WTC11 (cell line): ENCODE measurements around the gene CTDP1. TPM values are rescaled to one million over a fixed set of nuclear protein-coding genes. Genes with fewer than 3 reads are reported as not detected.

Experiments
- ATAC-seq: fragments of 200-7000 bp; cut with Tn5 transposase; 2 replicates; pipeline ENCODE4 v1.10.0; 2021; ENCODE audit warnings: mild to moderate bottlenecking, moderate library complexity
- CTCF ChIA-PET: fragments of 300-600 bp; sonication (Branson Sonifier 250); formaldehyde crosslinking; loops from one replicate; lab custom pipeline; 2021; ENCODE audit warnings: antibody characterized with exemption; lab: Charles Lee
- POLR2A ChIA-PET: fragments of 350-600 bp; sonication (Branson Sonifier 250); formaldehyde crosslinking; loops from one replicate; lab custom pipeline; 2021; ENCODE audit warnings: antibody characterized with exemption; lab: Charles Lee
- DNase-seq: peaks from one replicate; pipeline ENCODE4 v3.0.0; 2021; ENCODE audit warnings: low spot score
- H3K27ac Mint-ChIP-seq: 2 replicates; pipeline ENCODE4 v1.8.0; 2021; ENCODE audit warnings: mixed read lengths
- H3K27me3 Mint-ChIP-seq: 2 replicates; pipeline ENCODE4 v1.8.0; 2021; ENCODE audit warnings: low read depth, mild to moderate bottlenecking, moderate library complexity, mixed read lengths
- H3K36me3 Mint-ChIP-seq: 2 replicates; pipeline ENCODE4 v1.8.0; 2021; ENCODE audit warnings: mixed read lengths
- H3K4me1 Mint-ChIP-seq: 2 replicates; pipeline ENCODE4 v1.8.0; 2022; ENCODE audit warnings: mixed read lengths
- H3K4me3 Mint-ChIP-seq: 2 replicates; pipeline ENCODE4 v1.8.0; 2021; ENCODE audit warnings: mild to moderate bottlenecking, moderate library complexity, mixed read lengths
- H3K9me3 Mint-ChIP-seq: 2 replicates; pipeline ENCODE4 v1.8.0; 2021; ENCODE audit warnings: mixed read lengths
- ATF6 ChIP-seq: sonication (generic); formaldehyde crosslinking; IDR thresholded peaks from 2 replicates; pipeline ENCODE4 v1.8.1; 2023; ENCODE audit warnings: mild to moderate bottlenecking, missing genetic modification reagents
- CBFB ChIP-seq: sonication (generic); formaldehyde crosslinking; IDR thresholded peaks from 2 replicates; pipeline ENCODE4 v1.8.1; 2022; ENCODE audit warnings: mild to moderate bottlenecking, low read depth, missing genetic modification reagents
- FOXJ3 ChIP-seq: sonication (generic); formaldehyde crosslinking; IDR thresholded peaks from 2 replicates; pipeline ENCODE4 v1.9.0; 2021; ENCODE audit warnings: missing genetic modification reagents, mild to moderate bottlenecking, borderline replicate concordance
- FOXK1 ChIP-seq: sonication (generic); formaldehyde crosslinking; IDR thresholded peaks from 2 replicates; pipeline ENCODE4 v1.8.0; 2022; ENCODE audit warnings: mild to moderate bottlenecking, moderate library complexity, missing genetic modification reagents
- IRF1 ChIP-seq: sonication (generic); formaldehyde crosslinking; IDR thresholded peaks from 2 replicates; pipeline ENCODE4 v1.8.0; 2023; ENCODE audit warnings: missing genetic modification reagents
- JUN ChIP-seq: sonication (generic); formaldehyde crosslinking; IDR thresholded peaks from 2 replicates; pipeline ENCODE4 v1.8.0; 2023; ENCODE audit warnings: mild to moderate bottlenecking, missing genetic modification reagents
- MXD4 ChIP-seq: fragments of 250-450 bp; sonication (Bioruptor Pico); IDR thresholded peaks from 2 replicates; pipeline ENCODE4 v1.8.0; 2021; ENCODE audit warnings: mild to moderate bottlenecking, moderate library complexity, borderline replicate concordance
- OVOL2 ChIP-seq: fragments of 250-450 bp; sonication (Bioruptor Pico); IDR thresholded peaks from 2 replicates; pipeline ENCODE4 v1.9.0; 2021; ENCODE audit warnings: mild to moderate bottlenecking, borderline replicate concordance
- SMAD4 ChIP-seq: sonication (generic); formaldehyde crosslinking; IDR thresholded peaks from 2 replicates; pipeline ENCODE4 v1.8.0; 2022; ENCODE audit warnings: mild to moderate bottlenecking, missing genetic modification reagents
- SP1 ChIP-seq: sonication (generic); formaldehyde crosslinking; conservative IDR thresholded peaks from 2 replicates; pipeline ENCODE4 v1.8.1; 2022; ENCODE audit warnings: missing genetic modification reagents
- TCF7 ChIP-seq: sonication (generic); formaldehyde crosslinking; IDR thresholded peaks from 2 replicates; pipeline ENCODE4 v1.8.0; 2022; ENCODE audit warnings: mild to moderate bottlenecking, low read depth, missing genetic modification reagents, moderate library complexity
- USF2 ChIP-seq: sonication (generic); formaldehyde crosslinking; IDR thresholded peaks from 2 replicates; pipeline ENCODE4 v1.8.1; 2023; ENCODE audit warnings: mild to moderate bottlenecking, missing genetic modification reagents, moderate library complexity
- ZNF219 ChIP-seq: sonication (generic); formaldehyde crosslinking; IDR thresholded peaks from 2 replicates; pipeline ENCODE4 v1.8.0; 2023; ENCODE audit warnings: missing genetic modification reagents, mild to moderate bottlenecking, borderline replicate concordance
- ZNF396 ChIP-seq: fragments of 250-450 bp; sonication (Bioruptor Pico); IDR thresholded peaks from 2 replicates; pipeline ENCODE4 v1.8.0; 2021; ENCODE audit warnings: mild to moderate bottlenecking, moderate library complexity, borderline replicate concordance
- ZNF425 ChIP-seq: fragments of 250-450 bp; sonication (Bioruptor Pico); conservative IDR thresholded peaks from 2 replicates; pipeline ENCODE4 v1.9.0; 2021; ENCODE audit warnings: mild to moderate bottlenecking
- total RNA-seq: library from RNA; stranded (reverse); gene quantifications from 3 replicates; pipeline ENCODE4 v1.2.3, GENCODE V29; 2021
- TF ChIP-seq, protein P1 (sequence below): fragments of 250-450 bp; sonication (Bioruptor Pico); IDR thresholded peaks from 2 replicates; pipeline ENCODE4 v1.9.0; 2021; ENCODE audit warnings: mild to moderate bottlenecking, borderline replicate concordance
- TF ChIP-seq, protein P2 (sequence below): sonication (generic); formaldehyde crosslinking; IDR thresholded peaks from 2 replicates; pipeline ENCODE4 v1.8.0; 2022; ENCODE audit warnings: mild to moderate bottlenecking, missing genetic modification reagents
- TF ChIP-seq, protein P3 (sequence below): sonication (generic); formaldehyde crosslinking; IDR thresholded peaks from 2 replicates; pipeline ENCODE4 v1.8.0; 2022; ENCODE audit warnings: mild to moderate bottlenecking, missing genetic modification reagents
- TF ChIP-seq, protein P4 (sequence below): sonication (generic); formaldehyde crosslinking; IDR thresholded peaks from 2 replicates; pipeline ENCODE4 v1.8.0; 2022; ENCODE audit warnings: mild to moderate bottlenecking, missing genetic modification reagents

Gene CTDP1
- total RNA-seq, 1 experiment from 2014 or later = 39.7 TPM

- TF ChIP-seq MXD4 (CRISPR knock-in tag) (no peak), OVOL2 (no peak), IRF1 (CRISPR knock-in tag) (no peak), SMAD4 (CRISPR knock-in tag) (no peak), FOXJ3 (CRISPR knock-in tag) (no peak), ATF6 (CRISPR knock-in tag) (no peak)
- TF ChIP-seq, protein P1, sequence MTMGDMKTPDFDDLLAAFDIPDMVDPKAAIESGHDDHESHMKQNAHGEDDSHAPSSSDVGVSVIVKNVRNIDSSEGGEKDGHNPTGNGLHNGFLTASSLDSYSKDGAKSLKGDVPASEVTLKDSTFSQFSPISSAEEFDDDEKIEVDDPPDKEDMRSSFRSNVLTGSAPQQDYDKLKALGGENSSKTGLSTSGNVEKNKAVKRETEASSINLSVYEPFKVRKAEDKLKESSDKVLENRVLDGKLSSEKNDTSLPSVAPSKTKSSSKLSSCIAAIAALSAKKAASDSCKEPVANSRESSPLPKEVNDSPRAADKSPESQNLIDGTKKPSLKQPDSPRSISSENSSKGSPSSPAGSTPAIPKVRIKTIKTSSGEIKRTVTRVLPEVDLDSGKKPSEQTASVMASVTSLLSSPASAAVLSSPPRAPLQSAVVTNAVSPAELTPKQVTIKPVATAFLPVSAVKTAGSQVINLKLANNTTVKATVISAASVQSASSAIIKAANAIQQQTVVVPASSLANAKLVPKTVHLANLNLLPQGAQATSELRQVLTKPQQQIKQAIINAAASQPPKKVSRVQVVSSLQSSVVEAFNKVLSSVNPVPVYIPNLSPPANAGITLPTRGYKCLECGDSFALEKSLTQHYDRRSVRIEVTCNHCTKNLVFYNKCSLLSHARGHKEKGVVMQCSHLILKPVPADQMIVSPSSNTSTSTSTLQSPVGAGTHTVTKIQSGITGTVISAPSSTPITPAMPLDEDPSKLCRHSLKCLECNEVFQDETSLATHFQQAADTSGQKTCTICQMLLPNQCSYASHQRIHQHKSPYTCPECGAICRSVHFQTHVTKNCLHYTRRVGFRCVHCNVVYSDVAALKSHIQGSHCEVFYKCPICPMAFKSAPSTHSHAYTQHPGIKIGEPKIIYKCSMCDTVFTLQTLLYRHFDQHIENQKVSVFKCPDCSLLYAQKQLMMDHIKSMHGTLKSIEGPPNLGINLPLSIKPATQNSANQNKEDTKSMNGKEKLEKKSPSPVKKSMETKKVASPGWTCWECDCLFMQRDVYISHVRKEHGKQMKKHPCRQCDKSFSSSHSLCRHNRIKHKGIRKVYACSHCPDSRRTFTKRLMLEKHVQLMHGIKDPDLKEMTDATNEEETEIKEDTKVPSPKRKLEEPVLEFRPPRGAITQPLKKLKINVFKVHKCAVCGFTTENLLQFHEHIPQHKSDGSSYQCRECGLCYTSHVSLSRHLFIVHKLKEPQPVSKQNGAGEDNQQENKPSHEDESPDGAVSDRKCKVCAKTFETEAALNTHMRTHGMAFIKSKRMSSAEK (CRISPR knock-in tag) = no peak
- TF ChIP-seq, protein P2, sequence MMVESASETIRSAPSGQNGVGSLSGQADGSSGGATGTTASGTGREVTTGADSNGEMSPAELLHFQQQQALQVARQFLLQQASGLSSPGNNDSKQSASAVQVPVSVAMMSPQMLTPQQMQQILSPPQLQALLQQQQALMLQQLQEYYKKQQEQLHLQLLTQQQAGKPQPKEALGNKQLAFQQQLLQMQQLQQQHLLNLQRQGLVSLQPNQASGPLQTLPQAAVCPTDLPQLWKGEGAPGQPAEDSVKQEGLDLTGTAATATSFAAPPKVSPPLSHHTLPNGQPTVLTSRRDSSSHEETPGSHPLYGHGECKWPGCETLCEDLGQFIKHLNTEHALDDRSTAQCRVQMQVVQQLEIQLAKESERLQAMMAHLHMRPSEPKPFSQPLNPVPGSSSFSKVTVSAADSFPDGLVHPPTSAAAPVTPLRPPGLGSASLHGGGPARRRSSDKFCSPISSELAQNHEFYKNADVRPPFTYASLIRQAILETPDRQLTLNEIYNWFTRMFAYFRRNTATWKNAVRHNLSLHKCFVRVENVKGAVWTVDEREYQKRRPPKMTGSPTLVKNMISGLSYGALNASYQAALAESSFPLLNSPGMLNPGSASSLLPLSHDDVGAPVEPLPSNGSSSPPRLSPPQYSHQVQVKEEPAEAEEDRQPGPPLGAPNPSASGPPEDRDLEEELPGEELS (CRISPR knock-in tag) = no peak
- H3K27ac Mint-ChIP-seq = no peak overlapping the region
- H3K27me3 Mint-ChIP-seq = no peaks in the 10 kb centered on the region
- peaks cover 43% of the 10 kb centered on the region for H3K36me3 Mint-ChIP-seq
- POLR2A ChIA-PET = no interaction called here
- ATAC-seq (no peak), DNase-seq (no peak)
- H3K4me3 Mint-ChIP-seq = no peak overlapping the region
- CTCF ChIA-PET = no interaction called here
- H3K4me1 Mint-ChIP-seq = no peaks in the 10 kb centered on the region
- H3K9me3 Mint-ChIP-seq = no peaks in the 10 kb centered on the region
Observed at GRCh38 chr18:79738581-79739439, 59.2 kb downstream of the CTDP1 start.

DNA sequence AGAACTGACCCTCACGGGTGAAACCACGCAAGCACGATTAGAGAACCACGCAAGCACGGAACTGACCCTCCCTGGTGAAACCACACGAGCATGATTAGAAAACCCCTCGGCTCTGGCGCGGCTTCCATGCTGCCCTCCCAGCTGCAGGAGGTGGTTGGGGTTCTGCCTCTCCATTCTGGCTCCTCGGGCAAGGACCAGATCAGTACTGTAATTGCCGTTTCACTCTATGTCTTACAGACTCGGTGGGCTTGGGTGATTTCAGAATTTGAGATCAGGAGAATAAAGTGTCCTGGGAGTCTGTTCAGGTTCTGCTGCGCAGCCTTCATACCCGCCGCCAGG lies 59.8 kb downstream of the CTDP1 start:
- peaks cover 40% of the 10 kb centered on the region for H3K36me3 Mint-ChIP-seq

More for the DNA sequence above, 59.8 kb downstream of the CTDP1 start:
- CTCF ChIA-PET = no interaction called here
- TF ChIP-seq CBFB (CRISPR knock-in tag) (no peak), JUN (CRISPR knock-in tag) (no peak), ZNF219 (CRISPR knock-in tag) (no peak), SP1 (CRISPR knock-in tag) (no peak), OVOL2 (no peak), ZNF396 (CRISPR knock-in tag) (no peak), TCF7 (no peak), USF2 (no peak), ZNF425 (no peak), FOXK1 (CRISPR knock-in tag) (no peak)
- TF ChIP-seq, protein P3, sequence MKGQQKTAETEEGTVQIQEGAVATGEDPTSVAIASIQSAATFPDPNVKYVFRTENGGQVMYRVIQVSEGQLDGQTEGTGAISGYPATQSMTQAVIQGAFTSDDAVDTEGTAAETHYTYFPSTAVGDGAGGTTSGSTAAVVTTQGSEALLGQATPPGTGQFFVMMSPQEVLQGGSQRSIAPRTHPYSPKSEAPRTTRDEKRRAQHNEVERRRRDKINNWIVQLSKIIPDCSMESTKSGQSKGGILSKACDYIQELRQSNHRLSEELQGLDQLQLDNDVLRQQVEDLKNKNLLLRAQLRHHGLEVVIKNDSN (CRISPR knock-in tag) = no peak
- TF ChIP-seq, protein P4, sequence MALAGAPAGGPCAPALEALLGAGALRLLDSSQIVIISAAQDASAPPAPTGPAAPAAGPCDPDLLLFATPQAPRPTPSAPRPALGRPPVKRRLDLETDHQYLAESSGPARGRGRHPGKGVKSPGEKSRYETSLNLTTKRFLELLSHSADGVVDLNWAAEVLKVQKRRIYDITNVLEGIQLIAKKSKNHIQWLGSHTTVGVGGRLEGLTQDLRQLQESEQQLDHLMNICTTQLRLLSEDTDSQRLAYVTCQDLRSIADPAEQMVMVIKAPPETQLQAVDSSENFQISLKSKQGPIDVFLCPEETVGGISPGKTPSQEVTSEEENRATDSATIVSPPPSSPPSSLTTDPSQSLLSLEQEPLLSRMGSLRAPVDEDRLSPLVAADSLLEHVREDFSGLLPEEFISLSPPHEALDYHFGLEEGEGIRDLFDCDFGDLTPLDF (CRISPR knock-in tag) = no peak
- TF ChIP-seq, all 79 proteins: peak for 0
- DNase-seq = no peak
- no peak overlapping the region for H3K4me3 Mint-ChIP-seq
- H3K4me1 Mint-ChIP-seq = no peaks in the 10 kb centered on the region
- H3K9me3 Mint-ChIP-seq = no peaks in the 10 kb centered on the region
- POLR2A ChIA-PET = no interaction called here
- H3K27me3 Mint-ChIP-seq = no peaks in the 10 kb centered on the region
- ATAC-seq = no peak
- H3K27ac Mint-ChIP-seq = no peak overlapping the region
